NCI-H2196 treated with DMSO at 0.1 percent for 48 hours (cell line): Measurements from ENCODE around the gene MTG2.

ENCODE experiments used
- DNase-seq: peaks from one replicate; lab custom pipeline; 2025; ENCODE audit not compliant: unreplicated experiment; lab: John Stamatoyannopoulos, UW

The MTG2 gene

DNA sequence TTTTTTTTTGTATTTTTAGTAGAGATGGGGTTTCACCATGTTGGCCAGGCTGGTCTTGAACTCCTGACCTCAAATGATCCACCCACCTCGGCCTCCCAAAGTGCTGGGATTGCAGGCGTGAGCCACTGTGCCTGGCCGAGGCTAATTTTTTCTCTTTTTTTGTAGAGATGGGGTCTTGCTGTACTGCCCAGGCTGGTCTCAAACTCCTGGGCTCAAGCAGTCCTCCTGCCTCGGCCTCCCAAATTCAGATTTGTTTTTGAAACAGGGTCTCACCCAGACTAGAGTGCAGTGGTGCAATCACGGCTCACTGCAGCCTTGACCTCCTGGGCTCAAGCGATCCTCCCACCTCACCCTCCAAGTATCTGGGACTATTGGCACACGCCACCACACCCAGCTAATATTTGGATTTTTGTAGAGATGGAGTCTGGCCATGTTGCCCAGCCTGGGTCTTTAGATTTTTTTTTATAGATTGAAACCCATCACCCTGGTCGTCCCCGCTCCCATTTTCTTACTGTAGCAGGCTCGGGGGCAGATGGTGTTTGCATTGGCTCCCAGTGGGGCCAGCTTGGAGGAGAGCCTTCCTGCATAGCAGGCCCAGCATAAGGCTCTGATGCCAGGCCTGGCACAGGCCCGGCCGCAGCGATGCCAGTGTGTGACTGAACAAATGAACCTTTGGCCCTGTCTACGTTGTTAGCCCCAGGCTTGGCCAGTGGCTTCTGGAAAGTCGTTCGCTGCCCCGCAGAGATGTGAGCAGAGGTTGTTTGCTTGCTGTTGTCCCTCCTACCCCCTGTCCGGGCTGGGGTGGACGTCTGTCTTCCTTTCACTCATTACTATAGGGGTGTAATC, 4.3 kb upstream of the MTG2 start:
- no peak for DNase-seq

DNA sequence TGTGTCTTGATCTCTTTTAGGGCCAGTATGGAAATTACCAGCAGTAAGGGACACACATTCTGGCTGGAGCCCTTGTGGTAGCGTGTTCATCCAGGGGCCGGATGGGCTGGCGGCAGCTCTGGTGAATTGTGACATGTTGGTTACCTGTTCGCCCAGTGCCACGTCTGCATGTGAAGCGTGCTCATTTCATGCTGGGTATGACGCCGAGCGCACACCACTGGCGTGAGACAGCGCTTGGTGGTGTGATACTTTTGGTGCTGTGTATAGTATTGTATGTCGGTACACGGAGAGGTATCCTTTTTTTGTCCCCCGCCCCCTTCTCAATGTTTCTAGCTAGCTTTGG, 3.7 kb upstream of the MTG2 start:
- DNase-seq: no peak

DNA sequence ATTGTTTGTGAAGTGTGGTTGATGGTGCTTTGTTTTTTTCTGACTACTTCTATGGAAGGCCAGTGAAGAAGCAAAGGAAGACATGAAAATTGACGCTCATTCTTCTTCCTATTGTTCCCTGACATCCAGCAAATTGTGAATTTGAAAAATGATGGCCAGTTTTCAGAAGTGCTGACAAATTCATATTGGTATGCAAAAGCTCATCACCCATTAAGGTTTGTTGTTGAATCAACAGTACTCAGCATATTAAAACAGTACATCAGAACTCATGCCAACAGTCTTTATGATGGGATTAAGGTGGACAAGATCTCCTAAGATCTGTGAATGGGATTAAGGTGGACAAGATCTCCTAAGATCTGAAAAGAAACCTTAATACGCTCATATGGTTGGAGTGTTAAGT, 1.0 kb upstream of the MTG2 start:
- DNase-seq: no peak

DNA sequence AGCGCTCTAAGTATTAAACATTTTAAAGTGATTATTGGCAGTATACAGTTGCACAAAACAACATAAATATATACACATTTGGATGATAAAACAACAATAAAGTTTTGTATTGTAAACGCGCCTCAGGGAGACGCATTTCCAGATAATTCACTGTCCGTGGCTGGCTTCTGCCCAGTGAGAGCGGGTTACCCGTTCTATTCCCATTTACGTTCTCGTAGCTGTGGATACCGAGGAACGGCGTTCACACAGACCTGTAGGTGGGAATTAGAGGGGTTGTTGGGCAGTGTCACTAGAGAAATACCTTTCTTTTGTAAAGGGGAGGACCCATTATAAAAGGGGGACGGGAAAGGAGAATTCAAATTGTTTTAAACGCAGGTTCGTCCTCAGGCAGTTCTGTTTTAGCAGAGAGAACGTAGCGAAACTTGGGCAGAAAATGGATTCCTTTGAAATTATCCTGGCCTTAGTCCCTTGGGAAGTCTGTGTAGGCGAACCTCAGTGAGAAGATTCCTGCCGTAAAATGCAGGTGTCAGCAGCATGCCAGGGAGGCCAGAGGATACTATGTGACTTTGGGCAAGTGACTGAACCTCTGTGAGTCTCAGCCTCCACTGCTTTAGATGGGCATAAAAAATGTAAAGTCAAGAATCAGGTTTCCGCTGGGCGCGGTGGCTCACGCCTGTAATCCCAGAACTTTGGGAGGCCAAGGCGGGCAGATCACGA, 756 bp downstream of the MTG2 start:
- DNase-seq: no peak

DNA sequence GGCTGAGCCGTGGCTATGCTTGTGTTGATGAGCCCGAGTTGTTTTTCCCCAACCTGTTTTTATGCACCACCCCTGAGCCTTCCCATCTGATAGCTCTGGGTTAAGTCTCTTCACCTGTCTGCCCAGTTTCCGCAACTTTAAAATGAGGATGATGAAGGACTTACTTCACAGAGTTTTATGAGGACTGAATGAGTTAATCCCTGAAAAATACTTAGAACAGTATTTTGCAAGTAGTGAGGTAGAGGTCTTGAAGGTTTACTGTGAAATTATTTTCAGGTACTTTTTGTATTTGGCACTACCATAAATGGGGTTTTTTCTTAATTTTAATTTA, 3.2 kb downstream of the MTG2 start:
- DNase-seq: no peak

DNA sequence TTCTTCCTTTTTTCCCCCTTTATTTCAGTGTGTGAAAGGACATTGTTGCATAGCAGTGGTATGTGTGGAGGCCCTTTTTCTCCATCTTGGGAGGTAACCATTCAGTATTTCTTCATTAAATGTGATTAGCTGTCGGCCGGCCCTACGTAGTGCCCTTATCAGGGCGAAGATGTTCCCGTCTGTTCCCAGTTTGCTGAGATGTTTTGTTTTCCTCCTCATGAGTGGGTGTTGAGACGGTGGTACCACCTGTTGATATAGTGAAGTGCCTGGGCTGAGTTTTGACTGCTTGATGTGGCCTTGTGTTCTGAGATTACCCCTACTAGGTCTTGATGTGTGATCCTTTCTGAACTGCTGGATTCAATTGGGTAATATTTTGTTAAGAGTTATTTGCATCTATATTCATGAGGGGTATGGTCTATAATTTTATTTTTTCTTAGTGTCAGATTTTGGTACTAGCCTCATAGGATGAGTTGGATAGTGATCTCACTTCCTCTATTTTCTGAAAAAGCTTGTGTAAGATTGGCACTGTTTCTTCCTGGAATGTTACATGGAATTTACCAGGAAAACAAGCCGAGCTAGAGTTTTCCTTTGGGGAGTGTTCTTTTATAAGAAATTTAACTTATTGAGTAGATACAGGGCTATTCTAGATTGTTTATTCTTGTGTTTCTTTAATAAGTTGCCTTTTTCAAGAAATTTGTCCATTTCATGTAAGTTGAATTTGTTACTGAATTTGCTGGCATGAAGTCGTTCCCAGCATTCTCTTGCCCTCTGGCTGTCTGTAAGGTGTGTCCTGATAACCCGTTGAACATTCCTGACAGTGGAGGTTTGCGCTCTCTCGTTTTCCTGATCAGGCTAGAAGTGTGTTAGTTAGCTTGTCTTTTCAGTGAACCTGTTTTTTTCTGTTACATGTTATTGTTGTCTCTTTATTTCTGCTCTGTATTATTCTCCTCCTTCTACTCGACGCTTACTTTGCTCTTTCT, 4.3 kb downstream of the MTG2 start:
- DNase-seq: no peak

DNA sequence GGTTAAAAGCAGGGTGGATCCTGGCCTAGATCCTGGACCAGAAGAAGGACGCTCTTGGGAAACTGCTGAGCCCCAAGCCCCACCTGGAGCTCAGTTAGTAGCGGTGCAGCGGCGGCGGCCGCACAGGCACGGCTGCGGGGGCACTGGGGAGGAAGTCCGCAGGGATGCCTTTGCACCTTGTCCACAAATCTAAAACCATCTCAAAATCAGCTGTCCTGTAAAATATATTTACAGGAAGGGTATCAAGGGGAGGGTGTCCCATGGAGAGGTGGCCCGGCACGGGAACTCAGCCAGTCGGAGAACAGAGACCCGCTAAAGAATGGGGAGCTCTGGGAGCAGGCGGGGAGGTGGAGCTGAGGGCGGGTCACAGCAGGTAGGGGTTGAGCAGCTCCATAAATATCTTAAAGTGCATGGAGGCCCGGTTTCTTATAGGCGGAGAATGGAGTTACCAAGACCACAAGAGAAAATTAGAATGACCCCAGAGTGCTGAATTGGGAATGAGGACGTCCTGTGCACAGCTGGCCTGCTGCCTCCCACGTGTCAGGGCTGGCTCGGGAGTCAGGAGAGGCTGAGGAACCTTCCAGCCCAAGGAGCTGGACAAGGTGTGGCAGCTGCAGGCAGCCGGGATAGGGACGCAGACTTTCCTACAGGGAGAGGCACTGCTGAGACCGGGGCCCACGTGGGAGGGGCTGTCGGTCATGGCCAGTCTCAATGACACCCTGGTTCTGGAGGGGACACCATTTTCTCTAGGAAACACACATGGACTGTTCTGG, 8.0 kb downstream of the MTG2 start:
- DNase-seq: no peak

DNA sequence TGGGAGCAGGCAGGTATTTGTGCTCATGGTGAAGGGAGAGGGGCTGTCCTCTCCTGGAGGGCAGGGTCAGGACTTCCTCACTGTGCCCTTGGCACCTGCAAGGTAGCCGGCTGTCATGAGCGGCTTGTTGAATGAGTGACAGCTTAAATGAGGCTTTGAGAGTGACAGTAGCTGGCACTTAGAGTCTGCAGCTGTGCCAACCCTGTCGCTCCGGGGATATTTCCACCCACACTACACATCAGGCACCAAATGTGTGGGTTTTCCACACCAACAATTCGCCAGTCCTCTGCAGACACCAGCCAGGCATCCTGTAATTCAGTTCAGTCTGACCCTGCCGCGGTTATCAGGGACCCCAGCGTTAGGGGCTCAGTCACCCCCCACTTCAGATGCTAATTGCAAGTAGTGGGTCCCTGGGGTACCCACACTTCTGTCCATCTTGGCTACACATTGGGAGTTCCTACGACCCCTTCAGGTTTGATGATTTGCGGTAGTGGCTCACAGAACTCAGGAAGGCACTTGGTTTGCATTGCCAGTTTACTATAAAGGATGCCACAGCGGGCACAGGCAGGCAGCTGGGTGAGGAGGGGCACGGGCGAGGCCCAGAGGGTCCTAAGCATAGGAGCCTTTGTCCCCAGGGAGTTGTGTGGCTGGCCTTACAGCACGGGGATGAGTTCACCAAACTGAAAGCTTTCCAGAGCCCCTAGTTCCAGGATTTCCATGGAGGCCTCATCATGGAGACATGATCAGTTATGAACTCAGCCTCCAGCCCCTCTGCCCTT, 9.1 kb downstream of the MTG2 start:
- no peak for DNase-seq

DNA sequence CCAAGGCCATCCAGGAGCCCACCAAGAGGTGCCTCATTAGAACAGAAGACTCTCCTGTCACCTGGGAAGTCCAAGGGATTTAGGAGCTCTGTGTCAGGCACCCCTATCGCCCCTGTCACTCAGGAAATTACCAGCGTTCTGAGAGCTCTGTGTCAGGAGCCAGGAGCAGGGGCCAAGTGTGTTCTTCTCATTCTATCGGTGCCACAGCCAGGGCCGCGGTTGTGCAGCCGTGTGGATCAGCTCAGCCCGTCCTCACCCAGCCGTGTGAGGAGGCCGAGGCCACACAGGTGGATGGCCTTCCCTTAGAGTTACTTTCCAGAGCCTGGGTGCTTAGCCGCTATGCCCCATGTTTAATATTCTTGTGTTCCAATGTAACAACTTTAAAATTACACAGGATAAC, 9.8 kb downstream of the MTG2 start:
- DNase-seq: no peak

DNA sequence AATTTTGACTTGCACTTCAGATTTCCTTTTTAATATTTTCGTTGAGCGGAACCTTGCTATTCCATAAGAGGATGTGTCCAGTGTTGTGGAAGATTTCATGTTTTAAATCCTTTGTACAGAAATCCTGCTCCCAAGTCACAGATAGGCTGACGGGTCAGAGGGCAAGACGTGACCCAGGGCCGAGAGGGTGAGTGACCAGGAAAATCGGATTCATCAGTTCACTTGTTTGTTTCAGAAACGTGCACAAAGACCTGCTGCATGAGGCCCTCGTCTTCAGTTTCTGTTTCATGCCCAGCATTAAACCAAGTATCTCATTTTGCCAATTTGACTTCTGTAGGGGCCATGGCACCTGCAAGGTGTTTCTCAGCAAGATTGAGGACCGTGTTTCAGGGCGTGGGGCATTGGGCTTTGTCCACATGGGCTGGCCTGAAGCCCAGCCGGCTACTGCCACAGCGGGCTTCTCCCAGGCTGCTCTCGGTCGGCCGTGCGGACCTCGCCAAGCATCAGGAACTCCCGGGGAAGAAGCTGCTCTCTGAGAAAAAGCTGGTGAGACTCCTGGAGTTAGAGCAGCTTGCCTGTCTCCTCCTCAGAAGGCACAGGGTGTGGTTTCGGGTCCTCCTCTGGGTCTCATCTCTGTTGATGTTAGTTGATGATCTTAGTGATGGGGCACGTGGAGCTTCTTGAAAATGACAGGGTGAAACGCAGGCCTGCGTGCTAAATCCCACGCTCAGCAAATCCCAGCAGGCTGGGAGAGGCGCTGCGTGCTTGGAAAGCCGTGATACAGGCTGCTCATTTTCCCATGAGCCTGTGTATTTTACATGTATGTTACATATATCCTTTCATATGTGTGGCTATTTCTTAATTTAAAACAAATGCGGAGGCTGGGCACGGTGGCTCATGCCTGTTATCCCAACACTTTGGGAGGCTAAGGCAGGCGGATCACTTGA, 10.5 kb downstream of the MTG2 start:
- DNase-seq: no peak

DNA sequence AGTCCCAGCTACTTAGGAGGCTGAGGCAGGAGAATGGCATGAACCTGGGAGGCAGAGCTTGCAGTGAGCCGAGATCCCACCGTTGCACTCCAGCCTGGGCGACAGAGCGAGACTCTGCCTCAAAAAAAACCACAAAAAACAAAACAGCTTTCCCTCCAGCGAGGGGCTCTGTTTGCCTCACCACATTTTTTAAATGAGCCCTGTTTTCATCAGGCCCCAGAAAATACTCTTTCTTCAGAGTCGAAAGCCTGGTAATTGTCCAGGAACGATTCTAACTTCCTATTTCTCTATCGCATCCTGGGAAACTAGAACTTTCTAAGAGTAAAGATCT, 12.2 kb downstream of the MTG2 start:
- no peak for DNase-seq

DNA sequence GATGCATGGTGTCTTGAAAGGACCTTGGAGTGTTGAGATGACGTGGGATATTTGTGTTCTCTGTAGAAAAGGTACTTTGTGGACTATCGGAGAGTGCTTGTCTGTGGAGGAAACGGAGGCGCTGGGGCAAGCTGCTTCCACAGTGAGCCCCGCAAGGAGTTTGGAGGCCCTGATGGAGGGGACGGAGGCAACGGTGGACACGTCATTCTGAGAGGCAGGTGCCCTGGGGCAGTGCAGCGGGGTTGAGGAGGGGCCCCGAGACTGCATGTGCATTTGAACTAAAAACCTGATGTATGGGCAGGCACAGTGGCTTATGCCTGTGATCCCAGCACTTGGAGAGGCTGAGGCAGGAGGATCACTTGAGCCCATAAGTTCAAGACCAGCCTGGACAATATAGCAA, 12.9 kb downstream of the MTG2 start:
- DNase-seq: no peak

DNA sequence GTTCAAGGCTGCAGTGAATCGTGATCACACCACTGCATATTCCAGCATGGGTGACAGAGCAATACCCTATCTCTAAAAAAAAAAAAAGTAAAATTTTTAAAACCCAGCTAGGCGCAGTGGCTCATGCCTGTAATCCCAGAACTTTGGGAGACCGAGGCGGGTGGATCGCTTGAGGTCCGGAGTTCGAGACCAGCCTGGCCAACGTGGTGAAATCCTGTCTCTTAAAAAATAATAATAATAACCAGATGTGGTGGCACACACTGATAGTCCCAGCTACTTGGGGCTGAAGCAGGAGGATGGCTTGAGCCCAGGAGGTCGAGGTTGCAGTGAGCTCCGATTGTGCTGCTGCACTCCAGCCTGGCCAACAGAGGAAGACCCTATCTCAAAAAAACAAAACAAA, 13.5 kb downstream of the MTG2 start:
- no peak for DNase-seq

DNA sequence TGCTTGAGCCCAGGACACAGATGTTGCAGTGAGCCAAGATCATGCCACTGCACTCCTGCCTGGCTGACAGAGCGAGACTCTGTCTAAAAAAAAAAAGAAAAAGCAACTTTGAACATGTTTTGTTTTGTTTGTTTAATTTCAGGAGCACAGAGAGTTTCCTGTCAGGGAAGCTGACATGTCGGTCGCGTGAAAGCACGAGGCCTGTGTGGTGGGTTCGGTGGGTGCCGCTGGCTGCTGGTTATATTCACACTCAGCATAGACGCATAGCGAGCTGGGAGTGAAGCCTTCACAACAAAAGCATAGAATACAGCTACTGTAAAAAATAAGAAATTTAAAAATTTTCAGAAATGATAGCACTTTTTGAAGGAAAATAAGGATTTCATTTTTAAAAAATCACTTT, 14.5 kb downstream of the MTG2 start:
- no peak for DNase-seq

DNA sequence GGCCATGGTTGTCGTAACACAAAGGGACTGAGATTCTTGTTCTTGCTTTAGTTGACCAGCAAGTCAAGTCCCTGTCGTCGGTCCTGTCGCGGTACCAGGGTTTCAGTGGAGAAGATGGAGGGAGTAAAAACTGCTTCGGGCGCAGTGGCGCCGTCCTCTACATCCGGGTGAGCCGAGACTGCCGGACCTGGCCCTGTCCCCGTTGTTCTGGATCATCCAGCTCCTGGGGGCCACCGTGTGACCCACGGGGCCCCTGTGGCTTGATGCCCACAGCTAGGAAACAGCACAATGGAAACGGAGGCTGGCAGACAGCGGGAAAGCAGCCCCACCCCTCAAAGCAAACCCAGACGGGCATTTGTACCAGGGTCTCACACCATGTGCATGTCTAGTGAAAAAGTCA, 15.0 kb downstream of the MTG2 start:
- DNase-seq: no peak

DNA sequence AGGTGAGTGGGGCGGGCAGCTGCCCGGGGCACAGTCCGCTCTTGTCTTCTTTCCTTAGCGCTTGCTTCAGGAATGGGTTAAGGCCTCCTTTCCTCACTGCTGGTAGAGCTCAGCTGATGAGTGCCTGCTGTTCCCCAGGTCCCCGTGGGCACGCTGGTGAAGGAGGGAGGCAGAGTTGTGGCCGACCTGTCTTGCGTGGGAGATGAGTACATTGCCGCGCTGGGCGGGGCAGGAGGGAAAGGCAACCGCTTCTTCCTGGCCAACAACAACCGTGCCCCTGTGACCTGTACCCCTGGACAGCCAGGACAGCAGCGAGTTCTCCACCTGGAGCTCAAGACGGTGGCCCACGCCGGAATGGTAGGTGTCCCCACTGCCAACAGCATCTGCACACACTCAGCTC, 15.7 kb downstream of the MTG2 start:
- DNase-seq: no peak

DNA sequence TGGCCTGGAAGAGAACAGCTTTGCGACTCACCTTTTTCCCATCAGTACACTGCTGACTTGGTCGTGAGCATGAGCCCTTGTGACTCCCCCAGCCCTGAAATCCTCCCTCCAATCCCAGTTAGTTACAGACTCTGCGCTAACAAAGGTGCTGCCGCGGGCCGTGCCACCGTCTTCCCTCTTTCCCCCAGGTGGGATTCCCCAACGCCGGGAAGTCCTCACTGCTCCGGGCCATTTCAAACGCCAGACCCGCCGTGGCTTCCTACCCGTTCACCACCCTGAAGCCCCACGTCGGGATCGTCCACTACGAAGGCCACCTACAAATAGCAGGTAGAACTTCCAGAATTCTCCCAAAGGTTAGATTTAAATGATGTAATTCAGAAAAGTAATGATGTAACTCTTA, 16.1 kb downstream of the MTG2 start:
- DNase-seq: no peak

DNA sequence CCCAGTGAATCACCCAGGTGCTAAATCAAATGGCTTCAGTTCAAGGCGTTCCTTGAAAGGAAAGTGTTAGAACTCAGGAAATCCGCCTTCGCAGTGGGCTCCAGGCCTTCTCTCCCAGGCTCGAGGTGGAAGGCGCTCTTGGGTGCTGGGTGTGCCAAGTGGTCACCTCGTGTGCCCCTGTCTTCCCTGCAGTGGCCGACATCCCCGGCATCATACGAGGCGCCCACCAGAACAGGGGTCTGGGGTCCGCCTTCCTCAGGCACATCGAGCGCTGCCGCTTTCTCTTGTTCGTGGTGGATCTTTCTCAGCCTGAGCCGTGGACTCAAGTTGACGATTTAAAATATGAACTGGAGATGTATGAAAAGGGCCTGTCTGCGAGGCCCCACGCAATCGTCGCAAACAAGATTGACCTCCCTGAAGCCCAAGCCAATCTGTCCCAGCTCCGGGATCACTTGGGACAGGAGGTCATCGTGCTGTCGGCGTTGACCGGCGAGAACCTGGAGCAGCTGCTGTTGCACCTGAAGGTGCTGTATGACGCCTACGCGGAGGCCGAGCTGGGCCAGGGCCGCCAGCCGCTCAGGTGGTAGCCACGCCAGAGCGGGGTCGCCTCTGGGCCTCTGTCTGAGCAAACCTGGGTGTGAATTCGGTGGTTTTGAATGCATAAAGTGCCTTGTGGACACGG, 17.8 kb downstream of the MTG2 start:
- DNase-seq: no peak
